Measurements from ENCODE around the gene APCDD1L.

DNA sequence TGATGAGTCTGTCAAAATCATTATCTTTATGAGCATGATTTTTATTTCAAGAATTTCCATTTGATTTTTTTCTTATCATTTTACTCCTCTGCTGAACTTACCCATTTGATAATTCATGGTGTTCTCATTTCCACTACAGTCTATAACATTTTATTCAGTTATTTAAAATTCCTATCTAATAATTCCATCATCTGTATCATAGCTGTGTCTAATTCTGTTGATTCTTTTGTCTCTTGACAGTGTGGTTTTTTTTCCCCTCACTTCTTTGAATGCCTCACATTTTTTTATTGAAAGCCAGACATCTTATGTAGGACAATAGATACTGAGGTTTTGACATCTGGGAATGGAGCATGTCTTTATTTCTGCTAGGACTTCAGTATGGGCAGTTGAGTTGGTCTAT, 16.5 kb upstream of the APCDD1L start:
- TF ChIP-seq, protein P1, sequence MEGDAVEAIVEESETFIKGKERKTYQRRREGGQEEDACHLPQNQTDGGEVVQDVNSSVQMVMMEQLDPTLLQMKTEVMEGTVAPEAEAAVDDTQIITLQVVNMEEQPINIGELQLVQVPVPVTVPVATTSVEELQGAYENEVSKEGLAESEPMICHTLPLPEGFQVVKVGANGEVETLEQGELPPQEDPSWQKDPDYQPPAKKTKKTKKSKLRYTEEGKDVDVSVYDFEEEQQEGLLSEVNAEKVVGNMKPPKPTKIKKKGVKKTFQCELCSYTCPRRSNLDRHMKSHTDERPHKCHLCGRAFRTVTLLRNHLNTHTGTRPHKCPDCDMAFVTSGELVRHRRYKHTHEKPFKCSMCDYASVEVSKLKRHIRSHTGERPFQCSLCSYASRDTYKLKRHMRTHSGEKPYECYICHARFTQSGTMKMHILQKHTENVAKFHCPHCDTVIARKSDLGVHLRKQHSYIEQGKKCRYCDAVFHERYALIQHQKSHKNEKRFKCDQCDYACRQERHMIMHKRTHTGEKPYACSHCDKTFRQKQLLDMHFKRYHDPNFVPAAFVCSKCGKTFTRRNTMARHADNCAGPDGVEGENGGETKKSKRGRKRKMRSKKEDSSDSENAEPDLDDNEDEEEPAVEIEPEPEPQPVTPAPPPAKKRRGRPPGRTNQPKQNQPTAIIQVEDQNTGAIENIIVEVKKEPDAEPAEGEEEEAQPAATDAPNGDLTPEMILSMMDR (IDR thresholded peaks at IDR 0.05): no peak
- no peak for TF ChIP-seq EP300 (IDR thresholded peaks at IDR 0.05)

Measured in sigmoid colon (tissue), 4 donors.